Adipocyte (in vitro differentiated cells): ENCODE data around the gene NFATC3.

Source experiments
- DNase-seq: peaks from one replicate; pipeline ENCODE4 v3.0.0-alpha.2; 2015; ENCODE audit warnings: low read depth
- H3K27me3 ChIP-seq: replicated peaks from 2 replicates; pipeline ENCODE4 v1.7.0; 2013; ENCODE audit warnings: mild to moderate bottlenecking, low read length, moderate library complexity; ENCODE audit not compliant: control insufficient read depth, insufficient read depth
- H3K36me3 ChIP-seq: 2 replicates; pipeline ENCODE4 v1.7.0; 2013; ENCODE audit warnings: low read length, mild to moderate bottlenecking, moderate library complexity; ENCODE audit not compliant: control insufficient read depth, insufficient read depth, severe bottlenecking
- H3K4me1 ChIP-seq: 2 replicates; pipeline ENCODE4 v1.7.0; 2013; ENCODE audit warnings: mild to moderate bottlenecking, low read length, moderate library complexity; ENCODE audit not compliant: control insufficient read depth, insufficient read depth
- H3K4me3 ChIP-seq: 2 replicates; pipeline ENCODE4 v1.7.0; 2013; ENCODE audit warnings: mild to moderate bottlenecking, low read length, moderate library complexity
- H3K9ac ChIP-seq: 2 replicates; pipeline ENCODE4 v1.7.0; 2013; ENCODE audit warnings: mild to moderate bottlenecking, low read length, moderate library complexity
- H3K9me3 ChIP-seq: 2 replicates; pipeline ENCODE4 v1.7.0; 2013; ENCODE audit warnings: mild to moderate bottlenecking, low read length, moderate library complexity; ENCODE audit not compliant: control insufficient read depth

Gene NFATC3

DNA sequence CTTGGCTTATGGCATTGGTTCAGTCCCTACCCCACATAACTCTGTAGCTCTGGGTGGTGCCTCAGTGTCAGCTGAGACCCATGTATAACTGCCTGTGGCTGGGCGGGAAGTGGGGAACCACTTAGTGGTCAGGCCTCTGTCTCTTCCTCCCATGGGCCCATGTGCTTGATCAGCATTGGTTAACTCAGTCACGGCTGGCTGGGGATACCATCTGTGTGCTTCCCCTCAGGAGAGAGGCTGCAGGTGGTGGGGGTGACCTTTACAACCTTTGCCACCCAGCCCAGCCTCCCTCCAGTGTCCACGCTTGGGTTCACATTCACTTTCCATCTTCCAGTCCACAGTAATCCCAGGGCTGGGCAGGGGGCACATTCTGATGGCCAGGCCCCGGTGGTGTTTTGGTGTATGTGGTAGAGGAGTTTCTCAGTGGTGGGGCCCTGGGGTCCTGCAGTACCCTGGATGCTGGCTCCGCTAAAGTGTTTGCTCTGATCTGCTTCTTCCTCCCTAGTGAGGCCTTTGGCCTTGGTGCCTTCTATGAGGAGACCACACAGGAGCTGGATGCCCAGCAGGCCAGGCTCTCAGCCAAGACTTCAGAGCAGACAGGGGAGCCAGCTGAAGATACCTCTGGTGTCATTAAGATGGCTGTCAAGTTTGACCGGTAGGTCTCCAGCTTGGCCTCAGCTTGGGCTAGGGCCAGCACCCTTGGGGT, 10.2 kb upstream of the NFATC3 start:
- H3K9me3 ChIP-seq: no peaks in the 10 kb centered on the region
- H3K4me3 ChIP-seq: no peak overlapping the region
- H3K36me3 ChIP-seq: peaks cover 64% of the 10 kb centered on the region
- H3K4me1 ChIP-seq: peaks cover 25% of the 10 kb centered on the region
- no peaks in the 10 kb centered on the region for H3K27me3 ChIP-seq
- DNase-seq: no peak
- H3K9ac ChIP-seq: no peak overlapping the region

GRCh38 chr16:68075980-68076379, 9.2 kb upstream of the NFATC3 start:
- no peaks in the 10 kb centered on the region for H3K9me3 ChIP-seq
- no peak overlapping the region for H3K4me3 ChIP-seq
- DNase-seq: no peak
- peaks cover 54% of the 10 kb centered on the region for H3K36me3 ChIP-seq
- H3K27me3 ChIP-seq: no peaks in the 10 kb centered on the region
- H3K4me1 ChIP-seq: peaks cover 29% of the 10 kb centered on the region
- no peak overlapping the region for H3K9ac ChIP-seq

DNA sequence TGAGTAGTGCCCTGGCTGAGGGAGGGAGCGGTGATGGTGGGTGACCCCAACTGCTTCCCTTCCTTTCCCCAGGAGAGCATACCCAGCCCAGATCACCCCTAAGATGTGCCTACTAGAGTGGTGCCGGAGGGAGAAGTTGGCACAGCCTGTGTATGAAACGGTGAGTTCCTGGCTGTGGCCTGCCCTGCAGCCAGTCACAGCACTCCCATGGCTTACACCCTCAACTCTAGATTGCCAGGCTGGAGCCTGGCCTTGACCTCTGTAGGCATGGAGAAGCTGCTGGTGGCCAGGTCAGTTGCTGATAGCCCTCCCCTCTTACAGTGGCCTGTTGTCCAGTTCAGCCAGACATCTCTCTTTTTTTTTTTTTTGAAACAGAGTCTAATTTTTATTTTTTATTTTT, 8.6 kb upstream of the NFATC3 start:
- Histone ChIP-seq H3K27me3 (no peaks in the 10 kb centered on the region), H3K9me3 (no peaks in the 10 kb centered on the region), H3K4me1 (peaks cover 28% of the 10 kb centered on the region), H3K4me3 (no peak overlapping the region), H3K9ac (no peak overlapping the region), H3K36me3 (peaks cover 48% of the 10 kb centered on the region)
- no peak for DNase-seq

DNA sequence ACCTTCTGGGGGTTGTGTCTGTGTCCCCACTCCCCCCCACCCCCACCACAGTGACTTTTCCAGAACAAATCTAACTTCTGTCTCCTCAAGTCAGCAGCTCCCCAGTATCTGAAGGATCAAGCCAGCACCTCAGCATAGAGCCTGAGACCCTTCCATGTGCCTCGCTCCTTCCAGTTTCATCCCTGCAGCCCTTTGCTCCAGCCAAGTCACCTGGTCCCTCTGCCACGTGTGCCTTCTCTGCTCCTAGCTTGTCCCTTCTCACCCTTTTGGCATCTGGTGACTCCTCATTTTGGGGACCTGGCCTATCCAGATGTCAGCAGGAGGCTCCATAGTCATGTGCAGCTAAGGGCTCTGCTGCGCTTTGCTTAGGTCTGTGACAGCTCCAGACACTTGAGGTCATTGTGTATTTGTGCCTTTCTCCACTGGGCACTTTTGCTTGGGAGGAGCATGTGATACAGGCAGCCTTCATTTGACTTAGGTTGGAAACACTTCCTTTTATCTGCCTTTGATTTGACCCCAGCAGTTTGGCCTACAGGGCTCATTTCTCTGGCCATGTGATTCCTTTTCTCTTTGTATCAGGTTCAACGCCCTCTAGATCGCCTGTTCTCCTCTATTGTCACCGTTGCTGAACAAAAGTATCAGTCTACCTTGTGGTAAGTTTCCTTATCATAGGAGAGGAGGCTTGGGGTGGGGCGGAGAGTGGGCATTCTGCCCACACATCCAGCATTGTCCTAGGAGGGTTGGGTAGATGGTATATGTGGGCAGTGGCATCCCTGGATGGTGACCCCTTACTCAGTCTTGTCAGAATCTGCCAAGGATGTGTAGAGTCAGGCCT, 7.1 kb upstream of the NFATC3 start:
- Histone ChIP-seq H3K4me3 (no peak overlapping the region), H3K36me3 (peaks cover 43% of the 10 kb centered on the region), H3K4me1 (peaks cover 29% of the 10 kb centered on the region), H3K9me3 (no peaks in the 10 kb centered on the region), H3K27me3 (no peaks in the 10 kb centered on the region), H3K9ac (no peak overlapping the region)
- DNase-seq: no peak

- no peak overlapping the region for H3K9ac ChIP-seq
- DNase-seq: no peak
- H3K4me3 ChIP-seq: no peak overlapping the region
- H3K4me1 ChIP-seq: peaks cover 36% of the 10 kb centered on the region
- peaks cover 41% of the 10 kb centered on the region for H3K36me3 ChIP-seq
- no peaks in the 10 kb centered on the region for H3K9me3 ChIP-seq
- H3K27me3 ChIP-seq: no peaks in the 10 kb centered on the region
These were observed 6.3 kb upstream of the NFATC3 start for GRCh38 chr16:68078701-68079375.

DNA sequence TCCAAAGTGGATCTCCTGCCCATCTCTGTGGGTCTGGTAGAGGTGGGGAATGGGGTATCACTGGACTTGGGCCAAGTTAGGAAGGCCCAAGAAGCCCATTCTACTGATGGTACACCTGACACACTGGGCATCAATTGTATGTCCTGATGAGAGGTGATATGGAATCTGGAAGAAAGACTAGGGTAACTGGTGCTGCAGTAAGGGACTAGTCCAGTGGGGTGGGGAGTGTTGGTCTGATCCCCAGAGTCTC, 5.9 kb upstream of the NFATC3 start:
- DNase-seq: no peak
- Histone ChIP-seq H3K36me3 (peaks cover 36% of the 10 kb centered on the region), H3K27me3 (no peaks in the 10 kb centered on the region), H3K4me3 (no peak overlapping the region), H3K4me1 (peaks cover 41% of the 10 kb centered on the region), H3K9ac (no peak overlapping the region), H3K9me3 (no peaks in the 10 kb centered on the region)

DNA sequence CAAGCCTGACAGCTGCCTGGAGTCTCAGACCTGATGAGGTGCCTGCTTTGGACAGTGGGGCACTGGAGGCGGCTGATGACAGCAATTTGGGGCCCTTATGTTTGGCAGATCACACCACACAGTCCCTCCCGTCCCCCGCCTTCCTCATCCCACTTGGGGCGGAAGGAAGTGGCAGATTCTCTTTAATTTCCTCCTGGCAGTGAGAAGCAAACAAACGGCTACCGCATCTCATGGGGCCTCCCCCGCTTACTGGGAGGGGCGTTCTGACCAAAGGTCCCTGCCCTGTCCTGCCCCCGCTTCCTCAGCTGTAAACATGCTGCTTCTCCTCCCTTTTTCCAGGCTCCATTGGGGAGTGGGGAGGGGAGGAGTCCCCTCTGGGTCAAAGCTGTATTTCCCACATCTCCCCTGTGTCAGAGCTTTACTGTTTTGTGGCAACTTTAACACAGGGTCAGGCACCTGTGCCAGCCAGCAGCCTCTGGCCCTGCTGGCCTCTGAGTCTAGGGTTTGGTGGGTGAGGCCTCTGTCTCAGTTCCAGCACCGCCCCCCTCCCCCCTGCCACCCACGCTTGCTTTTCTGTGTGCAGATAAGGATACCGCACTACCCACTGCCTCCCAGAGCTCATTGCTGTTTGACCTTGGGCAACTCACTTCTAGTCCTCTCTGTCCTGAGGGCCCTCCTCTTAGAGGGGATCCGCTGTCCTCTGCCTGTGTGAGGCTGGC, 5.4 kb upstream of the NFATC3 start:
- no peak for DNase-seq

DNA sequence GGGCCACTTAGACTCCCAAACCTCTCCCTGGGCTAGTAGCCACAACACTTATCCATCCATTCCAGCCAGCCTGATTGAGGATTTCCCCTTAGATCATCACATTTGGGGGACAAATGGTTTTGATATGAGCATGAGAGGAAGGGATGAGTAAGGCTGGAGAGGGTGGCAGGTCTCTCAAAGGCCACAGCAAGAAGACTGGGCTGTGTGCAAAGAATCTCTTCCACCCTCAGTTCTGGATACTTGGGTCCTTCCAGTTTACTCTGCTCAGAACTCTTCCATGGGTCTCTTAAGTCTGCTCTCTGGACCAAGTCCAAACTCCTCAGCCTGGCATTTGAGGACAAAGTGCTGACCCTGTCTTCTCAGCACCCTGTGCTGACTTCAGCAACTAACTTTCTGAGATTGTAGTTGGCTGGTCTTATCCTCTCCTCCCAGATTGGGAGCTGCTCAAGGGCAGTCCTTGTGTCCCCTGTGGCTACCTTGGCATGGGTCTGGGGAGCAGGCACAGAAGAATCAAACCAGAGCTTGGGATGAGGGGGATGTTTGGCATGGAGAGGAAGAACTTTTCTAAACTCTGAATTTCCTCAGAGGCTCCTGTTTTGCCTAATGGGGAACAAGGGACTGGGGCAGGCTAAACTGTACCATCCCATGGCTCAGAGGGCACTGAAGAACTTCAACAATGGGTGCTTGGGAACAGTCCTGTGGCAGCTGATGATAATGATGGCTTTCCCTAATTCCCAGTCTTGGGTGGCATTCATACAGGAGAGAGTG, 3.1 kb upstream of the NFATC3 start:
- H3K36me3 ChIP-seq: peaks cover 12% of the 10 kb centered on the region
- no peaks in the 10 kb centered on the region for H3K9me3 ChIP-seq
- H3K4me3 ChIP-seq: no peak overlapping the region
- peaks cover 51% of the 10 kb centered on the region for H3K4me1 ChIP-seq
- no peak for DNase-seq
- no peaks in the 10 kb centered on the region for H3K27me3 ChIP-seq
- H3K9ac ChIP-seq: no peak overlapping the region

More for the DNA sequence above, 5.4 kb upstream of the NFATC3 start:
- peaks cover 46% of the 10 kb centered on the region for H3K4me1 ChIP-seq
- H3K9me3 ChIP-seq: no peaks in the 10 kb centered on the region
- no peaks in the 10 kb centered on the region for H3K27me3 ChIP-seq
- H3K36me3 ChIP-seq: peaks cover 32% of the 10 kb centered on the region
- no peak overlapping the region for H3K4me3 ChIP-seq
- H3K9ac ChIP-seq: peak overlapping the region; percentile 52

- no peaks in the 10 kb centered on the region for H3K27me3 ChIP-seq
- DNase-seq: no peak
- H3K4me3 ChIP-seq: no peak overlapping the region
- H3K9ac ChIP-seq: no peak overlapping the region
- H3K4me1 ChIP-seq: peaks cover 58% of the 10 kb centered on the region
- H3K36me3 ChIP-seq: peaks cover 9% of the 10 kb centered on the region
- no peaks in the 10 kb centered on the region for H3K9me3 ChIP-seq
These were observed 2.4 kb upstream of the NFATC3 start for GRCh38 chr16:68082629-68083238.

DNA sequence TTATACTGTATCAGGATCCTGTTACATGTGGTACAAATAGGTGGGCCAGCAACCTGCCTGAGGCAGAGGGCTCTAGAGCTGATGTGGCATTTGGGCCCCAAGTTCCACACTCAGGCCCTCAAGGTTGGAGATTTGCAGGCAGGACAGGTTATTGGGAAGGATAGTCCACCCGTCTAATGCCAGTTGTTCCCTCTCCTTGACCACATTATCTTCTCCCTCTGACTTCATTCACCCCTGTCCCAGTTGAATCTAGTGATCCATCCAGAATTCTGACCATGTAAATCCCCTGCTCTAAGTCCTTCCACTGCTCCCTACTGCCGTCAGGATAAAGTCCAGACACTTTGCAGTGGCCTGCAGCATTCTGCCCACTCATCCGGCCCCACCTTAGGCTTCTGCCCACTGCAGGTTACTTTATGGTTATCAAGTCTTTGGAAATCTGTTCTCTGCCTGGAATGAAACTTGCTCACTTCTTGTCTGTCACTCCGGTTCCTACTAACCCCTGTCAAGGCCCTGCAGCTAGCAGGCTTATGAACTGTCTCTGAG, 1.9 kb upstream of the NFATC3 start:
- Histone ChIP-seq H3K27me3 (no peaks in the 10 kb centered on the region), H3K9ac (peak overlapping the region; percentile 84), H3K36me3 (peaks cover 4% of the 10 kb centered on the region), H3K4me1 (peaks cover 62% of the 10 kb centered on the region), H3K9me3 (no peaks in the 10 kb centered on the region), H3K4me3 (no peak overlapping the region)
- DNase-seq: no peak
